HG03108 (cell line): ENCODE results near the gene GRSF1.
A peak's percentile ranks its signal among the peaks of the same experiment; 100 is the strongest.
"Not testable (repeated sequence)": the region's sequence is repeated elsewhere in the genome, so short reads cannot be mapped to it uniquely, and the experiment has no call there.

Source experiments
- ATAC-seq: cut with Tn5 transposase; IDR thresholded peaks from one replicate; pipeline ENCODE4 v1.9.1; 2021; ENCODE audit warnings: moderate library complexity; ENCODE audit not compliant: unreplicated experiment

The GRSF1 gene

DNA sequence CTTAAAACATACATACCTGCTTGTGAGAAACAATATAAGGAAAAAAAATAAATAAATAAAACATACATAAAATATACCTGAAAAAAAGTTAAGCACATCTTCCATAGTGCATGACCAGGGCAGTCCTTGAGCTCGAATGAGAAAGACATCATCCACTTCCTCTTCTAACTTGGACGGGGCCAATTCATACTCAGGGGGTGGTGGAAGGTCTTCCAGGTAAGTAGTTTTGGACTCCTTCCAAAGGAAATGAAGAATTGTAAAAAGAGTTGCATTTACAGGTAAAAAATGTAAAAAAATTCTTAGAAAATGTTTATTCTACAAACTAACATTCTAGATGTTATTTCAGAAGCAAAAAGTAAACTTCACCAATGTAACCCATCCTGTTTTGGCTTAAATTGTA, 3.6 kb downstream of the GRSF1 start:
- ATAC-seq, result no peak

- ATAC-seq, result no peak
Observed at GRCh38 chr4:70833675-70834074, 6.0 kb downstream of the GRSF1 start.

GRCh38 chr4:70831293-70831692, 8.4 kb downstream of the GRSF1 start:
- ATAC-seq, result no peak

DNA sequence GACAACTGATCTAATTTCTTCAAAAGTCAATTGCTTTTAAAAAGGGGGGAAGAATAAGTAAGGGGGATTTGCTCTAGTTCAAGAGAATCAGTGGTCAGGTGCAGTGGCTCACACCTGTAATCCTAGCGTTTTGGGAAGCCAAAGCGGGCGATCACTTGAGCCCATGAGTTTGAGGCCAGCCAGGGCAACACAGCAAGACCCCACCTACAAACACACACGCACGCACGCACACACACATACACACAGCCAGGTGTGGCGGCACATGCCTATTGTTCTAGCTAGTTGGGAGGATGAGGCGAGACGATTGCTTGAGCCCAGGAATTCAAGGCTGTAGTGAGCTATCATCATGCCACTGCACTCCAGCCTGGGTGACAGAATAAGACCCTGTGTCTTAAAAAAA, 9.6 kb downstream of the GRSF1 start:
- ATAC-seq, result no peak

DNA sequence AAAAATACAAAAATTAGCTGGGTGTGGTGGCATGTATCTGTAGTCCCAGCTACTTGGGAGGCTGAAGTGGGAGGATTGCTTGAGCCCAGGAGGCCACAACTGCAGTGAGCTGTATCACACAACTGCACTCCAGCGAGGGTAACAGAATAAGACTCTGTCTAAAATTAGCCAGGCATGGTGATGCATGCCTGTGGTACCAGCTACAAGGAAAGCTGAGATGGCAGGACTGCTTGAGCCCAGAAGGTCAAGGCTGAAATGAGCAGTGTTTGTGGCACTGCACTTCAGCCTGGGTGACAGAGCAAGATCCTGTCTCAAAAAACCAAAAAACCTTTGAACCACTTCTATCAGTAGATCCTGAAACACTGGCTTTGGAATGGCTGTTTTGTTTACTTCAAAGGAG, 10.2 kb downstream of the GRSF1 start:
- no peak for ATAC-seq

DNA sequence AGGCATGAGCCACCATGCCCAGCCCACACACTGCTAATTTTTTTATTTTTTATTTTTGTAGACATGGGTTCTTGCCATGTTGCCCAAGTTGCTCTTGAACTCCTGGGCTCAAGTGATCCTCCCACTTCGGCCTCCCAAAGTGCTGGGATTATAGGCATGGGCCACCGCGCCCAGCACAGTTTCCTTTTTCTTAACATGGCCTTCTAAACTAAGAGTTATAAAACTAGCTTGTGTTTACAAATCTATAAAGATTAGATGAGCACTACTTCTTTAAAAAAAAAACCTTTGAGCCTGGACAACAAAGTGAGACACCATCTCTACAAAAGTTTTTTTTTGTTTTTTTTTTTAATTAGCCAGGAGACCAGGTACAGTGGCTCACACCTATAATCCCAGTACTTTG, 10.7 kb downstream of the GRSF1 start:
- no peak for ATAC-seq

- no peak for ATAC-seq
Observed at GRCh38 chr4:70818921-70819320, 20.8 kb downstream of the GRSF1 start.

- no peak for ATAC-seq
Observed at GRCh38 chr4:70818173-70818855, 21.4 kb downstream of the GRSF1 start.

DNA sequence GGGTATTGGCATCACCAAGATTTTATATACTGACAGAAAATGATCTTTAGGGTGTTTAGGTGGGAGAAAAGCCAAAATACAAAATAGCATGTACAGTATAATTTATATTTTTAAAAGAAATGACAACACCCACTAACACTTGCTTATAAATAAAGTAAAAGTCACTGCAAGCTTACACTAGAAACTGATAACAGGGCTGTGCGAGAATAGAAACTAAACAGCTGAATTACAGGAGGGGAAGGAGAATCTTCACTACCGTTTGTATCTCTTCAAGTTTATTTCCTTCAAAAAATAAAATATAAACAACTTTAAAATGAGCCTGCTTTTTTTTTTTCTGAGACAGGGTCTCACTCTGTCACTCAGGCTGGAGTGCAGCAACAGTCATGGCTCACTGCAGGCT, 22.8 kb downstream of the GRSF1 start:
- ATAC-seq, result no peak

- no peak for ATAC-seq
Observed at GRCh38 chr4:70815370-70815769, 24.3 kb downstream of the GRSF1 start.

DNA sequence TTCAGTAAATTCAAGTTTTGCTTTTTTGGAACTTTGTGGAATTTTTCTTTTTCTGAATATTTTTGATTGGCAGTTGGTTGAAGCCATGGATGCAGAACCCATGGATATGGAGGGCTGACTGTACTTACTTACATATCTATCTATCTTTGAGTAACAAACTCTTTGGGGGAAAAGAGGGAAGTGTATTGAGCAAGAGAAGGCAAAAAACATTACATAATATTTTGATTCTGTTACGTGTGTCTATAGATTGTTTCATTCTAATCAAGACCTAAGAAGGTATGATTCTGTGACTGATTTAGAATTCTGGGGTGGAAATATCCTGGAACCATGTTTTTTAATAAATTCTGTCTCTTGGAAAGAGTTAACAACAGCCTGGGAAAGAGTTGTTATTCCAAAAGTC, 31.5 kb downstream of the GRSF1 start:
- ATAC-seq, result no peak

GRCh38 chr4:70802928-70803580, 36.6 kb downstream of the GRSF1 start:
- ATAC-seq, result no peak

GRCh38 chr4:70801265-70801809, 38.4 kb downstream of the GRSF1 start:
- ATAC-seq, result peak; percentile 52

DNA sequence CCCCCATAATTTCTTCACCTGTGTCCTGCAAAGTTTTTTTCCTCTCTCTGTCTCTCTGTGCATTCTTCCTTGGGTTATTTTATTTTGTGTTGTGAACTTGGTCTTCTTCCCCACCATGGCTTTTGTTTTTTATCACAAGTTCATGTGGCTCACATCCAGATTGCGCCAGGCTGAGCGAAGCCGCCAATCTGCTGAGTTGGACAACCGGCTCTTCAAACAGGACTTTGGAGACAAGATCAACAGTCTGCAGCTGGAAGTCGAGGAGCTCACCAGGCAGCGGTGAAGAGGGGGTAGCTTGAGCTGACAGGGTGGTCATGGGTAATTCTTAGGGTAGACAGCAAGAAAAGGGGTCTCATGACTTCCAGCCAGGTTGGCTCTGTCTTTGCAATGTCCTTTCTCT, 46.1 kb downstream of the GRSF1 start:
- ATAC-seq, result no peak

DNA sequence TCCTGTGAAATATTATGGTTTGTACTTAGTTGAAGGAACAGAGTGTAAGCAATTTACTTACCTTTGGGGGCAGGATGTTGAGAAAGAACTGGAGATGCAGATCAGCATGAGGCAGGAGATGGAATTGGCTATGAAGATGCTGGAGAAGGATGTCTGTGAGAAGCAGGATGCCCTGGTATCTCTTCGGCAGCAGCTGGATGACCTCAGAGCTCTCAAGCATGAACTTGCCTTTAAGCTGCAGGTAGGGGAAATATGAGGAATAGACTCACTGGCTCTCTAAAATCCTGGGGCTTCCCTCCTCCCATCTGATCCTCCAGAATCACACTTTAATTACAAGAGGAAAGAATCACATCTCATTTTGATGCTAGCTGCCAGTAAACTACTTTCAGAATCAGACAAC, 51.0 kb downstream of the GRSF1 start:
- ATAC-seq, result no peak

DNA sequence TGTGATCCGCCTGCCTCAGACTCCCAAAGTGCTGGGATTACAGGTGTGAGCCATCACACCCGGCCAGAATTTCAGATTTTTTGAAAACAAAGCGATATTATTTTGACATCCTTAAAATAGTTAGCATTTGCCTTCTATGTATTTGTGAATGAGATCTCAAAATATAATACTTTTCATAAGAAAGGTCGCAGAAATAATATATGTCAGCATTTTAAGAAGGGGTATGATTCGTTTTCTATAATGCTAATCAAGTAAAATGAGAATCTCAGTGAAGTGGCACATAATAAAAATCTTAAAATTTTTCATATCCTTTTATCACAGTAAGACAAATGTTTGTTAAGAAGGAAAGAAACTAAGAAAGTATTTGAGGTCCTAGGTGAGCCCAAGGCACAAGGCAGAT, 52.2 kb downstream of the GRSF1 start:
- no peak for ATAC-seq

- ATAC-seq, result no peak
Observed at GRCh38 chr4:70783096-70783495, 56.6 kb downstream of the GRSF1 start.

- ATAC-seq, result no peak
Observed at GRCh38 chr4:70778888-70779422, 60.7 kb downstream of the GRSF1 start.

- ATAC-seq, result no peak
Observed at GRCh38 chr4:70772929-70773555, 66.6 kb downstream of the GRSF1 start.

DNA sequence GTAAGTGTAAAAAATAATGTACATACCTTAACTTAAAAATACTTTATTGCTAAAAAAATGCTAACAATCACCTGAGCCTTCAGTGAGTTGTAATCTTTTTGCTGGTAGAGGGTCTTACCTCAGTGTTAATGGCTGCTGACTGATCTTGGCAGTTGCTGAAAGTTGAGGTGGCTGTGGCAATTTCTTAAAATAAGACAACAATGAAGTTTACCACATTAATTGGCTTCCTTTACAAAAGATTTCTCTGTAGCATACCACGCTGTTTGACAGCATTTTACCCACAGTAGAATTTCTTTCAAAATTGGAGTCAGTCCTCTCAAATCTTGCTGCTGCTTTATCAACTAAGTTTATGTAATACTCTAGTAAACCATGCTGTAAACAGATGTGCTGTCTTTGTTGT, 70.3 kb downstream of the GRSF1 start:
- not testable (repeated sequence) for ATAC-seq

- ATAC-seq, result no peak
Observed at GRCh38 chr4:70768301-70768948, 71.3 kb downstream of the GRSF1 start.
